ENCODE data around the gene SMIM21.

Gene SMIM21

DNA sequence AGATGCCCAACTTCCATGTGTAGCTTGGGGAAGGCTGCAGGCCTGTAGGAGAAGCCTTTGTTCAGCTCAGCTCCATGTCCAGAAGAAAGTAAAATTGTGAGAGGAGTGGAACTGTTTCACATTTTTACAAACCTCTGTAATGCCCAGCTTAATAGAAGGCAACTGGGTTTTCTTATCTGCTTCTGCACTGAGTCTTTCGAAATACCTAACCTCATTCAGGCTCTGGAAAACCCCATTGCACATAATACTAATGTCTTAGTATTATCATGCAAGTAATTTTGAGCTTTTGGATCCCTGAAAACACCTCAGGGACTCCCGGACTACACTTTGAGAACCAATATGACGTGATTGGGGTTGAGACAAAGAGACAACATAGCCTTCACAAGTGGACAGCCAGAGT lies 5.8 kb downstream of the SMIM21 start:
- TF ChIP-seq, protein P1, sequence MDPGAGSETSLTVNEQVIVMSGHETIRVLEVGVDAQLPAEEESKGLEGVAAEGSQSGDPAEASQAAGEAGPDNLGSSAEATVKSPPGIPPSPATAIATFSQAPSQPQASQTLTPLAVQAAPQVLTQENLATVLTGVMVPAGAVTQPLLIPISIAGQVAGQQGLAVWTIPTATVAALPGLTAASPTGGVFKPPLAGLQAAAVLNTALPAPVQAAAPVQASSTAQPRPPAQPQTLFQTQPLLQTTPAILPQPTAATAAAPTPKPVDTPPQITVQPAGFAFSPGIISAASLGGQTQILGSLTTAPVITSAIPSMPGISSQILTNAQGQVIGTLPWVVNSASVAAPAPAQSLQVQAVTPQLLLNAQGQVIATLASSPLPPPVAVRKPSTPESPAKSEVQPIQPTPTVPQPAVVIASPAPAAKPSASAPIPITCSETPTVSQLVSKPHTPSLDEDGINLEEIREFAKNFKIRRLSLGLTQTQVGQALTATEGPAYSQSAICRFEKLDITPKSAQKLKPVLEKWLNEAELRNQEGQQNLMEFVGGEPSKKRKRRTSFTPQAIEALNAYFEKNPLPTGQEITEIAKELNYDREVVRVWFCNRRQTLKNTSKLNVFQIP (CRISPR knock-in tag; IDR thresholded peaks at IDR 0.05; ENCODE audit: borderline replicate concordance, low read depth): no peak
- TF ChIP-seq TCF4 (CRISPR knock-in tag; IDR thresholded peaks at IDR 0.05; ENCODE audit: borderline replicate concordance) (no peak), ZFP30 (CRISPR knock-in tag; IDR thresholded peaks at IDR 0.05) (no peak), ARNTL (CRISPR knock-in tag; IDR thresholded peaks at IDR 0.05; ENCODE audit: borderline replicate concordance, low read depth) (no peak), BACH2 (CRISPR knock-in tag; IDR thresholded peaks at IDR 0.05; ENCODE audit: borderline replicate concordance) (no peak)
- no peak for ATAC-seq

DNA sequence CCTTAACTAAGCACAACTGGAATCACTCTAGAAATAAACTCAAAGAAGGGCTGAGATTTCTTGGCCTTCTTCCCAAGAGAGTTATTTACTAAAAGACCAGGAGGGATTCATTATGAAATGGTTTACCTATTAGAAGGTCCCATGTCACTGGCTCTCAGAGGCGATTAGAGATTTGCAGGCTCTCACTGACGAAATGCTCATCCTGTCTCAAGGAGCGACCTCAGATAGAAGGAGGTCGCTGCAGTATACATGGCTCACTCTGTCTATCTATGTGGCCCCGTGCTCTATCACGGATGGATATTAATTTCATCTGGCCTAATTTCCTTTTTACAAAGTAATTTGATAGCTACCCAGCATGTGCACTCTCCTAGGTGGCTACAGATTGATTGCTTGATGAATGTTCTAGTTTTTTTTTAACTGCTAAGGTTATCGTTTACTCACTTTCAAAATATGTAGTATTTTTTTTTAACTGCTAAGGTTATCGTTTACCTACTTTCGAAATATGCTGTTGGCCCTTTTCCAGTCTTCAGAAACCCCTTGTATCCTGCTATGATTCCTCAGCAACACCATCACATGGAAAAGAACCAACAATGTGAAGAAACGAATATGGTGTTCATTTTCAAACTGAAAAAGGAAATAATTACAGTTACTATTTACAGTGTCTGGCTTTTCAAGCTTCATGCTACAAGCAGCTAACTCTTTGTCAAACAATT lies 9.1 kb downstream of the SMIM21 start:
- no peak for ATAC-seq
- TF ChIP-seq TOX (CRISPR knock-in tag; IDR thresholded peaks at IDR 0.05; ENCODE audit: borderline replicate concordance): no peak
- TF ChIP-seq RARB (CRISPR knock-in tag; IDR thresholded peaks at IDR 0.05): no peak

DNA sequence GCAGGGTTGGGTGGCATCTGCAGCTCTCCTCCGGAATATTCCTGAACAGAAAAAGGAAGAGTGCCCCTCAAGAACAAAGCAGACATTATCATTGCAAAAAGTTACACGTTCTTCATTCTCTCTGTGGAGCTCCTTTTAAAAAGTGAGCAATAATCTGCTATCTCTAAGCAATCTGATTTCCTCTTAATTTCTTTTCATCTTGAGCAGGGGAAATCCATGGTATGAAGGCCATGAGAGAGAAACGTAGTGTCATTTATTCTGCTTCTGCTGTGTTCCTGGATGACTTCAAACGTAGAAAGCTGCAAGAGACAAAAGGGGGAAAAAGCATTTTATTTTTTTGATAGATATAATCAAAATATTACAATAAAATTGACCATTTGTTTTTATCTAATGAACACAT lies 16.9 kb downstream of the SMIM21 start:
- ATAC-seq: no peak
- TF ChIP-seq ARNTL (CRISPR knock-in tag; IDR thresholded peaks at IDR 0.05; ENCODE audit: borderline replicate concordance, low read depth): no peak
- TF ChIP-seq RARB (CRISPR knock-in tag; IDR thresholded peaks at IDR 0.05): no peak
- TF ChIP-seq GLIS3 (CRISPR knock-in tag; IDR thresholded peaks at IDR 0.05): no peak
- no peak for TF ChIP-seq ISL1 (CRISPR knock-in tag; IDR thresholded peaks at IDR 0.05)
- TF ChIP-seq ZNF8 (CRISPR knock-in tag; IDR thresholded peaks at IDR 0.05): no peak
- no peak for TF ChIP-seq BACH2 (CRISPR knock-in tag; IDR thresholded peaks at IDR 0.05; ENCODE audit: borderline replicate concordance)
- TF ChIP-seq SNAI2 (CRISPR knock-in tag; IDR thresholded peaks at IDR 0.05): no peak
- TF ChIP-seq TOX (CRISPR knock-in tag; IDR thresholded peaks at IDR 0.05; ENCODE audit: borderline replicate concordance): no peak
- TF ChIP-seq, protein P2, sequence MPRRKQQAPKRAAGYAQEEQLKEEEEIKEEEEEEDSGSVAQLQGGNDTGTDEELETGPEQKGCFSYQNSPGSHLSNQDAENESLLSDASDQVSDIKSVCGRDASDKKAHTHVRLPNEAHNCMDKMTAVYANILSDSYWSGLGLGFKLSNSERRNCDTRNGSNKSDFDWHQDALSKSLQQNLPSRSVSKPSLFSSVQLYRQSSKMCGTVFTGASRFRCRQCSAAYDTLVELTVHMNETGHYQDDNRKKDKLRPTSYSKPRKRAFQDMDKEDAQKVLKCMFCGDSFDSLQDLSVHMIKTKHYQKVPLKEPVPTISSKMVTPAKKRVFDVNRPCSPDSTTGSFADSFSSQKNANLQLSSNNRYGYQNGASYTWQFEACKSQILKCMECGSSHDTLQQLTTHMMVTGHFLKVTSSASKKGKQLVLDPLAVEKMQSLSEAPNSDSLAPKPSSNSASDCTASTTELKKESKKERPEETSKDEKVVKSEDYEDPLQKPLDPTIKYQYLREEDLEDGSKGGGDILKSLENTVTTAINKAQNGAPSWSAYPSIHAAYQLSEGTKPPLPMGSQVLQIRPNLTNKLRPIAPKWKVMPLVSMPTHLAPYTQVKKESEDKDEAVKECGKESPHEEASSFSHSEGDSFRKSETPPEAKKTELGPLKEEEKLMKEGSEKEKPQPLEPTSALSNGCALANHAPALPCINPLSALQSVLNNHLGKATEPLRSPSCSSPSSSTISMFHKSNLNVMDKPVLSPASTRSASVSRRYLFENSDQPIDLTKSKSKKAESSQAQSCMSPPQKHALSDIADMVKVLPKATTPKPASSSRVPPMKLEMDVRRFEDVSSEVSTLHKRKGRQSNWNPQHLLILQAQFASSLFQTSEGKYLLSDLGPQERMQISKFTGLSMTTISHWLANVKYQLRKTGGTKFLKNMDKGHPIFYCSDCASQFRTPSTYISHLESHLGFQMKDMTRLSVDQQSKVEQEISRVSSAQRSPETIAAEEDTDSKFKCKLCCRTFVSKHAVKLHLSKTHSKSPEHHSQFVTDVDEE (CRISPR knock-in tag; IDR thresholded peaks at IDR 0.05): no peak
- TF ChIP-seq ZNF70 (CRISPR knock-in tag; IDR thresholded peaks at IDR 0.05): no peak

DNA sequence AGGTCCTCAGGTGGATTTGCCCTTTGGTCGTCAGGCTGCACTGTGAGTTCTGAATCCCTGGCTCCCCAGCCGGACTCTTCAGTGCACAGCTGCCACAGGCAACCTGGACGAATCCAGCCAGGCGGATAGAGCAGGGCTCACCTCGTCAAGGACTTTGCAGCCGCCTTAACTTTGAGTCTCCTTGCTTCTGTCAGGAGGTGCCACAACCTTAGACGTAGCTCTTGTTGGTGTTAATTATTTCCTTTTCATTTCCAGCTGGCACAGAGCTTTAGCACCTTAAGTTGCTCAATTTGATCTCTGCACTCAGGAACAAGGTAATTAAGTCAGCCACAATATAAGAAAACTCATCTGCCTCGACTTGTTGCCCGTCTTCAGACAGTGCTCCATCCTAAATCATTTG lies 17.7 kb downstream of the SMIM21 start:
- TF ChIP-seq, protein P3, sequence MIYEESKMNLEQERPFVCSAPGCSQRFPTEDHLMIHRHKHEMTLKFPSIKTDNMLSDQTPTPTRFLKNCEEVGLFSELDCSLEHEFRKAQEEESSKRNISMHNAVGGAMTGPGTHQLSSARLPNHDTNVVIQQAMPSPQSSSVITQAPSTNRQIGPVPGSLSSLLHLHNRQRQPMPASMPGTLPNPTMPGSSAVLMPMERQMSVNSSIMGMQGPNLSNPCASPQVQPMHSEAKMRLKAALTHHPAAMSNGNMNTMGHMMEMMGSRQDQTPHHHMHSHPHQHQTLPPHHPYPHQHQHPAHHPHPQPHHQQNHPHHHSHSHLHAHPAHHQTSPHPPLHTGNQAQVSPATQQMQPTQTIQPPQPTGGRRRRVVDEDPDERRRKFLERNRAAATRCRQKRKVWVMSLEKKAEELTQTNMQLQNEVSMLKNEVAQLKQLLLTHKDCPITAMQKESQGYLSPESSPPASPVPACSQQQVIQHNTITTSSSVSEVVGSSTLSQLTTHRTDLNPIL (CRISPR knock-in tag; IDR thresholded peaks at IDR 0.05; ENCODE audit: low read depth): no peak
- no peak for TF ChIP-seq PPARA (CRISPR knock-in tag; IDR thresholded peaks at IDR 0.05; ENCODE audit: borderline replicate concordance)
- TF ChIP-seq OSR1 (CRISPR knock-in tag; IDR thresholded peaks at IDR 0.05): no peak
- TF ChIP-seq BACH2 (CRISPR knock-in tag; IDR thresholded peaks at IDR 0.05; ENCODE audit: borderline replicate concordance): no peak
- no peak for TF ChIP-seq ZC3H10 (CRISPR knock-in tag; IDR thresholded peaks at IDR 0.05)
- no peak for TF ChIP-seq ARNTL (CRISPR knock-in tag; IDR thresholded peaks at IDR 0.05; ENCODE audit: borderline replicate concordance, low read depth)
- TF ChIP-seq, protein P1 (CRISPR knock-in tag; IDR thresholded peaks at IDR 0.05; ENCODE audit: borderline replicate concordance, low read depth): no peak
- TF ChIP-seq ZFP30 (CRISPR knock-in tag; IDR thresholded peaks at IDR 0.05): no peak
- no peak for TF ChIP-seq ZFP3 (CRISPR knock-in tag; IDR thresholded peaks at IDR 0.05)
- TF ChIP-seq ZNF565 (CRISPR knock-in tag; conservative IDR thresholded peaks at IDR 0.05; ENCODE audit: low read depth): no peak
- TF ChIP-seq, protein P4, sequence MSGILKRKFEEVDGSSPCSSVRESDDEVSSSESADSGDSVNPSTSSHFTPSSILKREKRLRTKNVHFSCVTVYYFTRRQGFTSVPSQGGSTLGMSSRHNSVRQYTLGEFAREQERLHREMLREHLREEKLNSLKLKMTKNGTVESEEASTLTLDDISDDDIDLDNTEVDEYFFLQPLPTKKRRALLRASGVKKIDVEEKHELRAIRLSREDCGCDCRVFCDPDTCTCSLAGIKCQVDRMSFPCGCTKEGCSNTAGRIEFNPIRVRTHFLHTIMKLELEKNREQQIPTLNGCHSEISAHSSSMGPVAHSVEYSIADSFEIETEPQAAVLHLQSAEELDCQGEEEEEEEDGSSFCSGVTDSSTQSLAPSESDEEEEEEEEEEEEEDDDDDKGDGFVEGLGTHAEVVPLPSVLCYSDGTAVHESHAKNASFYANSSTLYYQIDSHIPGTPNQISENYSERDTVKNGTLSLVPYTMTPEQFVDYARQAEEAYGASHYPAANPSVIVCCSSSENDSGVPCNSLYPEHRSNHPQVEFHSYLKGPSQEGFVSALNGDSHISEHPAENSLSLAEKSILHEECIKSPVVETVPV (CRISPR knock-in tag; IDR thresholded peaks at IDR 0.05): no peak
- TF ChIP-seq TOX (CRISPR knock-in tag; IDR thresholded peaks at IDR 0.05; ENCODE audit: borderline replicate concordance): no peak
- ATAC-seq: no peak
